SK-N-SH (cell line): ENCODE results near the gene H2AZ2. TPM values are rescaled to one million over a fixed set of nuclear protein-coding genes. Genes with fewer than 3 reads are reported as not detected.

ENCODE experiments used
- CTCF ChIA-PET: fragments of 300-600, 350-600 bp; formaldehyde crosslinking; extraction: SDS; loops from one replicate; lab custom pipeline; 2021; lab: Yijun Ruan, JAX
- POLR2A ChIA-PET: fragments of 350-600 bp; sonication (Branson Sonifier 250); formaldehyde crosslinking; extraction: SDS; loops from one replicate; lab custom pipeline; 2020; ENCODE audit warnings: antibody characterized with exemption, inconsistent platforms; lab: Yijun Ruan, JAX
- DNase-seq: peaks from one replicate; pipeline ENCODE4 v3.0.0; 2012
- H2AFZ ChIP-seq: fragments of 200-600 bp; sonication (generic); 2 replicates; pipeline ENCODE4 v1.8.1; 2016; ENCODE audit warnings: antibody characterized with exemption, mild to moderate bottlenecking, low read depth
- H3F3A ChIP-seq: fragments of 200-600 bp; sonication (generic); replicated peaks from 2 replicates; pipeline ENCODE3; 2016; ENCODE audit warnings: antibody characterized with exemption, mild to moderate bottlenecking; ENCODE audit not compliant: insufficient read depth
- H3K27ac ChIP-seq, 2 experiments: fragments of 200-500 bp in 1 of 2; fragments of 200-600 bp in 1 of 2; sonication (Bioruptor generic) in 1 of 2; sonication (generic), shearing (Covaris generic) in 1 of 2; 2 replicates each; pipeline versions ENCODE4 v1.5.1 to v1.6.1; 2014 to 2016; ENCODE audit warnings: low read depth in 2 of 2, inconsistent platforms in 1 of 2, low read length in 1 of 2, mild to moderate bottlenecking in 1 of 2, mixed read lengths in 1 of 2
- H3K27me3 ChIP-seq: fragments of 200-600 bp; sonication (generic), shearing (Covaris generic); 2 replicates; pipeline ENCODE4 v1.6.1; 2016; ENCODE audit warnings: mixed run types; ENCODE audit not compliant: insufficient read depth
- H3K36me3 ChIP-seq, 2 experiments: fragments of 200-500 bp in 1 of 2; fragments of 200-600 bp in 1 of 2; sonication (Bioruptor generic) in 1 of 2; sonication (generic) in 1 of 2; replicated peaks in 1 of 2; 2 replicates each; pipeline versions ENCODE3 to v1.5.1; 2014 to 2016; ENCODE audit warnings: low read length in 1 of 2, mild to moderate bottlenecking in 1 of 2; ENCODE audit not compliant: insufficient read depth in 2 of 2, control insufficient read depth in 1 of 2
- H3K4me1 ChIP-seq, 2 experiments: fragments of 200-500 bp in 1 of 2; fragments of 200-600 bp in 1 of 2; sonication (Bioruptor generic) in 1 of 2; sonication (generic), shearing (Covaris generic) in 1 of 2; 2 replicates each; pipeline versions ENCODE4 v1.5.1 to v1.6.1; 2014 to 2016; ENCODE audit warnings: low read depth in 1 of 2, low read length in 1 of 2, mixed run types in 1 of 2; ENCODE audit not compliant: insufficient read depth in 2 of 2, control insufficient read depth in 1 of 2
- H3K4me2 ChIP-seq: fragments of 200-600 bp; sonication (generic), shearing (Covaris generic); 2 replicates; pipeline ENCODE4 v1.6.1; 2017; ENCODE audit warnings: mixed run types
- H3K4me3 ChIP-seq, 2 experiments: fragments of 200-500 bp in 1 of 2; fragments of 200-600 bp in 1 of 2; sonication (Bioruptor generic) in 1 of 2; sonication (generic), shearing (Covaris generic) in 1 of 2; 2 replicates each; pipeline versions ENCODE4 v1.5.1 to v1.8.1; 2014 to 2016; ENCODE audit warnings: low read depth in 2 of 2, inconsistent platforms in 1 of 2, low read length in 1 of 2, mild to moderate bottlenecking in 1 of 2, mixed read lengths in 1 of 2, moderate library complexity in 1 of 2
- H3K79me2 ChIP-seq: fragments of 200-600 bp; sonication (generic); 2 replicates; pipeline ENCODE4 v1.8.1; 2017; ENCODE audit warnings: mild to moderate bottlenecking; ENCODE audit not compliant: insufficient read depth
- H3K9ac ChIP-seq: fragments of 200-600 bp; sonication (generic); 2 replicates; pipeline ENCODE4 v1.6.1; 2017; ENCODE audit warnings: mixed run types
- H3K9me2 ChIP-seq: fragments of 200-600 bp; sonication (generic); 2 replicates; pipeline ENCODE4 v1.6.1; 2017; ENCODE audit warnings: mixed run types
- H3K9me3 ChIP-seq: fragments of 200-600 bp; sonication (generic); 2 replicates; pipeline ENCODE4 v1.6.1; 2017; ENCODE audit warnings: mixed run types, mild to moderate bottlenecking, moderate library complexity
- H4K20me1 ChIP-seq: fragments of 200-600 bp; sonication (generic); 2 replicates; pipeline ENCODE4 v1.6.1; 2017; ENCODE audit warnings: mild to moderate bottlenecking, mixed run types; ENCODE audit not compliant: insufficient read depth
- CHD2 ChIP-seq: fragments of 150-350 bp; IDR thresholded peaks from 2 replicates; pipeline ENCODE4 v1.6.1; 2018; ENCODE audit warnings: low read length; ENCODE audit not compliant: partially characterized antibody
- ELF1 ChIP-seq: IDR thresholded peaks from 2 replicates; pipeline ENCODE4 v1.4.0; 2012
- EP300 ChIP-seq, 2 experiments: IDR thresholded peaks; 2 replicates each; pipeline versions ENCODE4 v1.4.0 to v1.6.1; 2012; ENCODE audit warnings: borderline replicate concordance in 1 of 2, low read depth in 1 of 2, low read length in 1 of 2
- EZH2phosphoT487 ChIP-seq: fragments of 200-600 bp; sonication (generic); IDR thresholded peaks from 2 replicates; pipeline ENCODE4 v1.6.1; 2017; ENCODE audit warnings: low read depth, mixed run types, mild to moderate bottlenecking, antibody characterized with exemption, moderate library complexity, borderline replicate concordance
- FOSL2 ChIP-seq: IDR thresholded peaks from 2 replicates; pipeline ENCODE4 v1.4.0; 2012; ENCODE audit warnings: low read depth, mild to moderate bottlenecking, moderate library complexity, borderline replicate concordance
- FOXM1 ChIP-seq: IDR thresholded peaks from 2 replicates; pipeline ENCODE4 v1.4.0; 2012; ENCODE audit warnings: low read depth, mild to moderate bottlenecking
- GABPA ChIP-seq: IDR thresholded peaks from 2 replicates; pipeline ENCODE4 v1.4.0; 2012; ENCODE audit warnings: low read depth, mild to moderate bottlenecking
- IRF3 ChIP-seq: fragments of 150-350 bp; IDR thresholded peaks from 2 replicates; pipeline ENCODE4 v1.6.1; 2016; ENCODE audit warnings: mild to moderate bottlenecking, low read depth, low read length
- JUND ChIP-seq: IDR thresholded peaks from 2 replicates; pipeline ENCODE4 v1.4.0; 2012
- NFIC ChIP-seq: IDR thresholded peaks from 2 replicates; pipeline ENCODE4 v1.4.0; 2012; ENCODE audit warnings: borderline replicate concordance
- NRF1 ChIP-seq: IDR thresholded peaks from 2 replicates; pipeline ENCODE4 v1.6.1; 2012; ENCODE audit warnings: low read depth, mild to moderate bottlenecking, low read length
- POLR2AphosphoS5 ChIP-seq: IDR thresholded peaks from 2 replicates; pipeline ENCODE4 v1.6.1; 2012; ENCODE audit warnings: low read depth, low read length
- RAD21 ChIP-seq: IDR thresholded peaks from 2 replicates; pipeline ENCODE4 v1.6.1; 2012; ENCODE audit warnings: mild to moderate bottlenecking, low read length
- RCOR1 ChIP-seq: fragments of 150-350 bp; IDR thresholded peaks from 2 replicates; pipeline ENCODE4 v1.6.1; 2017; ENCODE audit warnings: antibody characterized with exemption, low read length
- REST ChIP-seq: IDR thresholded peaks from 2 replicates; pipeline ENCODE4 v1.6.1; 2012; ENCODE audit warnings: mild to moderate bottlenecking, low read depth, low read length, moderate library complexity
- RXRA ChIP-seq: IDR thresholded peaks from 2 replicates; pipeline ENCODE4 v1.4.0; 2012; ENCODE audit warnings: low read depth, mild to moderate bottlenecking, borderline replicate concordance
- SIN3A ChIP-seq: IDR thresholded peaks from 2 replicates; pipeline ENCODE4 v1.6.1; 2012; ENCODE audit warnings: low read depth, mild to moderate bottlenecking, low read length, moderate library complexity, borderline replicate concordance
- SMC3 ChIP-seq: IDR thresholded peaks from 2 replicates; pipeline ENCODE4 v1.6.1; 2012; ENCODE audit warnings: low read depth, low read length, improper control_type of control experiment
- TCF12 ChIP-seq: IDR thresholded peaks from 2 replicates; pipeline ENCODE4 v1.4.0; 2012
- TEAD4 ChIP-seq: IDR thresholded peaks from 2 replicates; pipeline ENCODE4 v1.4.0; 2012; ENCODE audit warnings: mild to moderate bottlenecking, borderline replicate concordance; ENCODE audit not compliant: insufficient read depth
- USF1 ChIP-seq: IDR thresholded peaks from 2 replicates; pipeline ENCODE4 v1.4.0; 2012; ENCODE audit warnings: low read depth, borderline replicate concordance
- USF2 ChIP-seq: fragments of 150-350 bp; IDR thresholded peaks from 2 replicates; pipeline ENCODE4 v1.6.1; 2017; ENCODE audit warnings: antibody characterized with exemption, low read length, low read depth, borderline replicate concordance
- YY1 ChIP-seq: IDR thresholded peaks from 2 replicates; pipeline ENCODE4 v1.4.0; 2012; ENCODE audit warnings: low read depth, mild to moderate bottlenecking
- ZBTB33 ChIP-seq: IDR thresholded peaks from 2 replicates; pipeline ENCODE4 v1.4.0; 2012; ENCODE audit warnings: low read depth, borderline replicate concordance
- WGBS: methylation state at CpG from one replicate; pipeline ENCODE4 v1.1.6; 2017; ENCODE audit warnings: low lambda C conversion rate; 5-methylcytosine and 5-hydroxymethylcytosine counted together
- polyA plus RNA-seq, 3 experiments: library from polyadenylated mRNA; depleted of rRNA; stranded (reverse); fragments of >200 nt; gene quantifications; 2 replicates each; pipeline ENCODE4 v1.2.3, GENCODE V29; 2012

Gene H2AZ2
- polyA plus RNA-seq, 1 of the 3 experiments (the other 2 are of a cell fraction), result 389 TPM

GRCh38 chr7:44885394-44886317 is 37.8 kb upstream of the H2AZ2 start, which contains the start of gene PURB:
Gene PURB, minus strand, starts transcription at chr7:44885530. Its CDS starts 182 bp downstream, at chr7:44885348.
- peaks cover 31 to 36% of the 10 kb centered on the region in 2 experiments for H3K36me3 ChIP-seq
- H3K4me2 ChIP-seq, result peak within 1 kb of the TSS; percentile 82
- peak; percentile 99 for DNase-seq
- peak within 1 kb of the TSS; percentile 90 to 97 for H3K27ac ChIP-seq
- no peaks in the 10 kb centered on the region for H3K9me2 ChIP-seq
- ChIA-PET POLR2A (interaction anchor here (0.6 to 2.0 kb wide), 14 partner anchors 9 to 303 kb away, joined by 3 to 12 read pairs (median 4); partner anchors contain the start of genes H2AZ2, OGDH and TMED4), CTCF (interaction anchor here (0.7 to 2.5 kb wide), 10 partner anchors 10 to 321 kb away, joined by 3 to 12 read pairs (median 4); partner anchors contain the start of genes H2AZ2 and TBRG4)
- peak within 1 kb of the TSS; percentile 95 for H3K9ac ChIP-seq
- peaks cover 23 to 41% of the 10 kb centered on the region in 2 experiments; a peak in 3 of 4 replicates for H3K4me1 ChIP-seq
- H3K4me3 ChIP-seq, result peak within 1 kb of the TSS; percentile 78 to 87
- H3K79me2 ChIP-seq, result peaks cover 66% of the 10 kb centered on the region
- WGBS, result 1% methylated on average over 29 of the region's 72 CpGs
- H3K27me3 ChIP-seq, result no peaks in the 10 kb centered on the region
- H3F3A ChIP-seq, result peaks cover 37% of the 10 kb centered on the region
- H3K9me3 ChIP-seq, result no peaks in the 10 kb centered on the region
- peak within 1 kb of the TSS; percentile 26 for H2AFZ ChIP-seq
- peaks cover 39% of the 10 kb centered on the region for H4K20me1 ChIP-seq
- TF ChIP-seq RXRA (no peak), SMC3 (no peak), USF2 (no peak), REST (peak; percentile 41; the same call in 1 of the 2 replicates), EZH2phosphoT487 (no peak), IRF3 (no peak), USF1 (no peak), JUND (peak; percentile 68), TEAD4 (no peak), GABPA (peak; percentile 89), YY1 (no peak; the same call in 1 of the 2 replicates), ELF1 (peak; percentile 82), FOSL2 (peak; percentile 70; the same call in 1 of the 2 replicates), ZBTB33 (peak; percentile 48; the same call in 1 of the 2 replicates), RAD21 (no peak), SIN3A (peak; percentile 88; the same call in 1 of the 2 replicates), RCOR1 (no peak), POLR2AphosphoS5 (peak; percentile 87), CHD2 (peak; percentile 93), FOXM1 (no peak), EP300 (IDR thresholded peaks at IDR 0.05; ENCODE audit: borderline replicate concordance in 1 of 2, low read depth in 1 of 2, low read length in 1 of 2) (peak in 1 of 2 experiments; percentile 75; a peak in 1 of 4 replicates), TCF12 (no peak), NRF1 (no peak), NFIC (peak; percentile 61)
